Activated naive CD4-positive, alpha-beta T cell treated with anti-CD3 and anti-CD28 coated beads, Interleukin-2, amount 50 U/mL, for 24 hours (primary cell): ENCODE data around the gene GPR82.
A peak's percentile ranks its signal among the peaks of the same experiment; 100 is the strongest.
"Not testable (repeated sequence)": the region's sequence is repeated elsewhere in the genome, so short reads cannot be mapped to it uniquely, and the experiment has no call there.

Source experiments
- H3K27ac Mint-ChIP-seq: one replicate; pipeline ENCODE4 v1.8.0; 2021; ENCODE audit warnings: mild to moderate bottlenecking, mixed read lengths
- H3K27me3 Mint-ChIP-seq: one replicate; pipeline ENCODE4 v1.8.0; 2021; ENCODE audit warnings: mixed read lengths
- H3K36me3 Mint-ChIP-seq: one replicate; pipeline ENCODE4 v1.8.0; 2021; ENCODE audit warnings: mixed read lengths
- H3K4me1 Mint-ChIP-seq: one replicate; pipeline ENCODE4 v1.8.0; 2021; ENCODE audit warnings: mixed read lengths
- H3K4me3 Mint-ChIP-seq: one replicate; pipeline ENCODE4 v1.8.0; 2021; ENCODE audit warnings: mild to moderate bottlenecking, mixed read lengths
- H3K9me3 Mint-ChIP-seq: one replicate; pipeline ENCODE4 v1.8.0; 2021; ENCODE audit warnings: mixed read lengths

The GPR82 gene

DNA sequence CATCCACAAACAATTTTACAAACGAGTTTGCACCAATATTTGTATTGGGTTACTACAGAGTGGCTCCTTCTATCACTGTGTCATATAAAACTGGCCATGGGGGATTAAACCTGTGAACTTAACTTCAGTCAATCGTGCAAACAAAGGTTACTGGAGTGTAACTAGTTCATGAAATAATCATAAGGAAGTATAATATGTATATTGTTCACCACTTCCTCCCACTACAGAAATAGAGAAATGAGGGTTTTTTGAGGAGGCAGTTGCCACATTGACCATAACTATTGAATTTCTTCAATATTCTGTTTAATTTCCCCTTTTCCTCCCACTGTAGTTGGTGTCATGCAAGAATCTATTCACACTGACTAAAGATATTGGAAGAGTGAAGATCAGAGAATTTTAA, at the start of gene GPR82:
GPR82 (plus strand) TSS at position 356 of the 400 bp plus-strand sequence. CDS start 2,846 bp downstream, outside the sequence.
- no peaks in the 10 kb centered on the region for H3K27me3 Mint-ChIP-seq
- peaks cover 8% of the 10 kb centered on the region for H3K4me1 Mint-ChIP-seq
- peaks cover 13% of the 10 kb centered on the region for H3K36me3 Mint-ChIP-seq
- no peaks in the 10 kb centered on the region for H3K9me3 Mint-ChIP-seq
- no peak within 1 kb of the TSS for H3K27ac Mint-ChIP-seq
- no peak within 1 kb of the TSS for H3K4me3 Mint-ChIP-seq

DNA sequence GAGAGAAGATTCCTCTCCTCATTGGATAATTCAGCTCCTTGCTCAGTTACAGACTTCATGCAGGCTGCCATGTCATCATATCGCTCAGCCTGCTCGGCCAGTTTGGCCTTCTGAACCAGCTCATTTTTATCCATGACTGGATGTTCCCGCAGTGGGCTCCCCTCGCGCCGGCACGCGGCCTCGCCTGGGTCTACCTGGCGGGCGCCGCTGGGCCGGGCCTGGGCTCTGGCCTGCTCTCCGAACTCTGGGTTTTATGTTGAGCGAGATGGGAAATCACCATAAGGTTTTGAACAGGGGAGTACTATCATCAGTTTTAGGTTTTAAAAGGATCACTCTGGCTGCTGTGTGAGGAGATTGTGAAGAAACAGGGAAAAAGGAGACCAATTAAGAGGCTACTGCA, 47.6 kb upstream of the GPR82 start:
- H3K9me3 Mint-ChIP-seq, H3K27ac Mint-ChIP-seq, H3K4me3 Mint-ChIP-seq, H3K27me3 Mint-ChIP-seq, H3K4me1 Mint-ChIP-seq: not testable (repeated sequence)
- peaks cover 15% of the 10 kb centered on the region for H3K36me3 Mint-ChIP-seq

DNA sequence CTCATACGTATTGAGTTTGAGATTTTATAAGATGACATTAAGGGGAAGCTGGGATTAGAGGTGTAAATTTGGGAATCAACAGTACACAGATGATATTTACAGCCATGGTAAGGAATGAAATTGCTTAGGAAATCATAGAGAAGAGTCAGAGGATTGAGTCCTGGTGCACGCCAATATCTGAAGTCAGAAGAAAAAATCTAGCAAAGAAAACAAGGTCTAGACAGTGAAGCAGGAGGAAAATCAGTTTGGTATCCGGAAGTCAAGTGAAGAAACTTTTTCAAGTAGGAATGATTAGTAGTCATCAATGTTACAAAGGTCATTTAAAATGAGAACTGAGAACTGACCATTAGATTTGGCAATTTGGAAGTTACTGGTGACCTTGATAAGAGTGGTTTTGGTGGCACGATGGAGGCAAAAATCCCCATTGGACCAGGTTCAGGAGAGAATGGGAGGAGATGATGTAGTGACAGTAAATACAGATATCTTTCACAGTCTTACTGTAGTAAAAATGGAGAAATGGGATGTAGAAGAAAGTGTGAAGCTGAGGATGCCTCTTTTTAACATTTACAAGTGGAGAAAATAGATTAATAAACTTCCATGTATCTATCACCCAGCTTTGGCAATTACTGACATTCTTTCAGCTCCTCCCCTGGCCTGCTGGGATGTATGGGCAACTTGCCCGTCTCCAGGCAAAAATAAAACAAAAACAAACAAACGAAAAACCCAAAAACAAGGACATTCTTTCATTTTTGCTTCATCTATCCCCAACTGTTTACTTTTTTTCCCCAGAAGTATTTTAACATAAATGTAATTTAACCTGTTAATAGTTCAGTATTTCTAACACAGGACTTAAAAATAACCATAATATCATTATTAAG, 46.6 kb upstream of the GPR82 start:
- Mint-ChIP-seq H3K36me3 (peaks cover 16% of the 10 kb centered on the region), H3K27me3 (no peaks in the 10 kb centered on the region), H3K4me3 (no peak overlapping the region), H3K4me1 (no peaks in the 10 kb centered on the region), H3K9me3 (no peaks in the 10 kb centered on the region), H3K27ac (no peak overlapping the region)

GRCh38 chrX:41684138-41684537, 39.8 kb upstream of the GPR82 start:
- no peak overlapping the region for H3K4me3 Mint-ChIP-seq
- no peaks in the 10 kb centered on the region for H3K27me3 Mint-ChIP-seq
- H3K9me3 Mint-ChIP-seq = no peaks in the 10 kb centered on the region
- peaks cover 3% of the 10 kb centered on the region for H3K36me3 Mint-ChIP-seq
- H3K4me1 Mint-ChIP-seq = peaks cover 6% of the 10 kb centered on the region
- H3K27ac Mint-ChIP-seq = no peak overlapping the region

DNA sequence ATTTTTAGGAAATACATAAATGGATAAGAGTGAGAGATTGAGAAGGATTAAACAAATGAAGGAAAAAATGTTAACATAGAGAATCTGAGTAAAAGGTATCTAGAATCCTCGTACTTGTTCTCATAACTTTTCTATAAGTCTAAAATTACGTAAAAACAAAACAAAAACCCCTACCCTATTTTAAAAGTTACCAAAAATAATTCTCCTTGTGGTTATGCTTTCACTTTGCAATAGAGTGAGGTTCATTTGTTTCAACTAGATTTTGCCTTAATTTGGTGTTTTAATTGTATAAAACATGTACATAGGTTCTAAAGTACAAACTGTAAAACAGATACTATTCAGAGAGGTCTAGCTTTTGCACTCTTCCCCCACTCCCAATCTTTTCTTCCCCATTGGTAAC, 39.0 kb upstream of the GPR82 start:
- Mint-ChIP-seq H3K9me3 (no peaks in the 10 kb centered on the region), H3K4me3 (no peak overlapping the region), H3K27ac (no peak overlapping the region), H3K36me3 (peaks cover 3% of the 10 kb centered on the region), H3K27me3 (no peaks in the 10 kb centered on the region), H3K4me1 (peaks cover 6% of the 10 kb centered on the region)

DNA sequence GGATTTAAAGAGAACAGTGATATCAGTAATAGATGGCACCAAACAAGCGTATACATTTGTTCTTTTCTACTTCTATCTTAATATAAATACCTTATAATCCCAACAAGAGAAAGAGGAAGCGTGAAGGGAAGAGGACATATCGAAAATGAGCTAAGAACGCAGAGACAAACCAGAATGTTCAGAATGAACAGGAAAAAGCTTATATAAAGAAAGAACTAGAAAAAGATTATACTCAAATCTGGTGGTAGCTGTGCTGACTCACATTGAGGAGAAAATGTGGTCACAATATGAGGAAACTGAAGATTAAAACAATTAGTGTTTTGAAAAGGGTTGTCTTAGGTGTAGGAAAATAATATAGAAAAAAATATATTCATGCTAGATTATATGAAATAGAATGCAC, 37.2 kb upstream of the GPR82 start:
- Mint-ChIP-seq H3K4me3 (no peak overlapping the region), H3K27ac (no peak overlapping the region), H3K4me1 (peaks cover 6% of the 10 kb centered on the region), H3K9me3 (no peaks in the 10 kb centered on the region), H3K36me3 (no peaks in the 10 kb centered on the region), H3K27me3 (no peaks in the 10 kb centered on the region)

GRCh38 chrX:41688156-41688555, 35.8 kb upstream of the GPR82 start:
- Mint-ChIP-seq H3K36me3 (no peaks in the 10 kb centered on the region), H3K9me3 (no peaks in the 10 kb centered on the region), H3K4me3 (no peak overlapping the region), H3K27ac (no peak overlapping the region), H3K27me3 (no peaks in the 10 kb centered on the region), H3K4me1 (peaks cover 10% of the 10 kb centered on the region)

DNA sequence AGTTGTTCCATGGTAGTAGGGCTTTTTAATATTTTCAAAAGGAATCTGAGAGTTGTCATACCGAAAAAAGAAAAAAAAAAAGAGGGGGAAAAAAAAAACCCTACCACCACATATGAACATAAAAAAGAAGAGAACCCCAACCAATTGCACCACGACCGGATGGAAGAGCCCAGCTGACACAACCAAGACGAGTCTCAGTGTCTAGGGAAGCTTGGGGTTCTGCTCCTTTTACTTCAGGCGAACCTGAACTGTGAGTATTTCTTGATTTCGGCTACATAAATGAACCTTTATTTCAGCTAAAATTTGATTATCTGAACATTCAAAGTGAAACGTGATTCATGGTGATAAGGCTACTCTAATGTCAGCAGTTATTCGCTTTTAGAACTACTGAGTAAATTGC, 35.1 kb upstream of the GPR82 start, which contains the start of gene GPR34:
GPR34 (plus strand) TSS at position 139 of the 400 bp plus-strand sequence. CDS start 6,661 bp downstream, outside the sequence.
- Mint-ChIP-seq H3K4me1 (peaks cover 15% of the 10 kb centered on the region), H3K36me3 (no peaks in the 10 kb centered on the region), H3K4me3 (no peak within 1 kb of the TSS), H3K27me3 (no peaks in the 10 kb centered on the region), H3K9me3 (no peaks in the 10 kb centered on the region), H3K27ac (peak within 1 kb of the TSS; percentile 23)

GRCh38 chrX:41689711-41690110, 34.3 kb upstream of the GPR82 start:
- Mint-ChIP-seq H3K36me3 (no peaks in the 10 kb centered on the region), H3K4me3 (no peak overlapping the region), H3K27me3 (no peaks in the 10 kb centered on the region), H3K4me1 (peaks cover 19% of the 10 kb centered on the region), H3K9me3 (no peaks in the 10 kb centered on the region), H3K27ac (no peak overlapping the region)

DNA sequence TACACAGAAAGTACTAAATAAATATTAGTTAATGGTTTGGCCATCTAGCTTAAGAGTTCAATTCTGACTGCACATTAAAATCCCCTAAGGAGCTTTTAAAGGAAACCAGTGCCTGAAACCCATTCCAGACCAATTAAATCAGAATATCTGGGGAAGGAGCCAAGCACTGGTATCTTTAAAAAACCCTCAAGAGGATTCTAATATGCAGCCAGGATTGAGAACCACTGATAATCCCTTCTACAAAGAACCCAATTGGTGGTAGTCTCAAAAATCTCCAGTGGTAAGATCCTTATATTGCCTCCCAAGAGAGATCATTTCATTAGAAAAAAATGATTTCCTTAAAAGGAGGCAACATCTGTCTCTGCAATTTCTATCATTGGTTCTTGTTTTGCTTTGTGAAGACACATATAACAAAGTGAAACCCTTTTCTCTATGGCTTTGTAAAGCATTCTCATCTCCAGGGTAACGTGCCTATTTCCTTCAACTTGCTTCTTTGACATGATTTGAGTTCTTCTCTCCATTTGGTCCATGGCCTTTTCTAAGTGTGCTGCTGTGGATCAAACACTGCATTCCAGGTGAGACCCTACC, 31.7 kb upstream of the GPR82 start:
- Mint-ChIP-seq H3K27me3 (no peaks in the 10 kb centered on the region), H3K36me3 (peaks cover 10% of the 10 kb centered on the region), H3K4me3 (no peak overlapping the region), H3K4me1 (peaks cover 28% of the 10 kb centered on the region), H3K27ac (no peak overlapping the region), H3K9me3 (no peaks in the 10 kb centered on the region)

GRCh38 chrX:41693024-41693423, 31.0 kb upstream of the GPR82 start:
- Mint-ChIP-seq H3K27me3 (no peaks in the 10 kb centered on the region), H3K9me3 (no peaks in the 10 kb centered on the region), H3K36me3 (peaks cover 10% of the 10 kb centered on the region), H3K27ac (no peak overlapping the region), H3K4me1 (peaks cover 28% of the 10 kb centered on the region), H3K4me3 (no peak overlapping the region)

- no peaks in the 10 kb centered on the region for H3K9me3 Mint-ChIP-seq
- H3K4me3 Mint-ChIP-seq = no peak overlapping the region
- peaks cover 22% of the 10 kb centered on the region for H3K4me1 Mint-ChIP-seq
- no peak overlapping the region for H3K27ac Mint-ChIP-seq
- H3K27me3 Mint-ChIP-seq = no peaks in the 10 kb centered on the region
- peaks cover 10% of the 10 kb centered on the region for H3K36me3 Mint-ChIP-seq
Observed at GRCh38 chrX:41695426-41695825, 28.6 kb upstream of the GPR82 start.

DNA sequence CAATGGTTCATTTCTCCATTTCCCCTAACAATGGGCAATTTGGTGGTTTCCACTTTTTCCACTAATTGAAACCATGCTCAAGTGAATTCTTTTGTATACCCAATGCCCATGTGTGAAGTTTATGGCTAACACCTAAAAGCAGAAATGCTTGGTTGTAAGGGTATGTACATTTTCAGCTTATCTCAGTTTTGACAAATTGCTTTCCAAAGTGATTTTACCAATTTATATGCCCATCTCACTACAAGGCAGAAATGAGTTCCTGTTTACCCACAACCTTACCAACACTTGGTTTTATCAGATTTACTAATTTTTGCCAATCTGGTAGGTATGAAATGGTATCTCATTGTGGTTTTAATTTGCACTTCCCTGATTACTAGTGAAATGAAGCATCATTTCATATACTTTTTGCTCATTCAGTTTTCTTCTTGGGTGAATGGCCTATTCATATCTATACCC, 20.4 kb upstream of the GPR82 start:
- no peak overlapping the region for H3K27ac Mint-ChIP-seq
- H3K27me3 Mint-ChIP-seq = no peaks in the 10 kb centered on the region
- H3K9me3 Mint-ChIP-seq = no peaks in the 10 kb centered on the region
- H3K4me3 Mint-ChIP-seq = no peak overlapping the region
- H3K4me1 Mint-ChIP-seq = peaks cover 25% of the 10 kb centered on the region
- peaks cover 6% of the 10 kb centered on the region for H3K36me3 Mint-ChIP-seq

- peaks cover 31% of the 10 kb centered on the region for H3K4me1 Mint-ChIP-seq
- H3K27me3 Mint-ChIP-seq = no peaks in the 10 kb centered on the region
- no peak overlapping the region for H3K27ac Mint-ChIP-seq
- H3K4me3 Mint-ChIP-seq = no peak overlapping the region
- peaks cover 6% of the 10 kb centered on the region for H3K36me3 Mint-ChIP-seq
- H3K9me3 Mint-ChIP-seq = no peaks in the 10 kb centered on the region
Observed at GRCh38 chrX:41705042-41705441, 18.9 kb upstream of the GPR82 start.

- Mint-ChIP-seq H3K9me3 (no peaks in the 10 kb centered on the region), H3K4me3 (no peak overlapping the region), H3K4me1 (peaks cover 34% of the 10 kb centered on the region), H3K27ac (peak overlapping the region; percentile 72), H3K27me3 (no peaks in the 10 kb centered on the region), H3K36me3 (peaks cover 6% of the 10 kb centered on the region)
Observed at GRCh38 chrX:41705680-41706374, 18.2 kb upstream of the GPR82 start.

DNA sequence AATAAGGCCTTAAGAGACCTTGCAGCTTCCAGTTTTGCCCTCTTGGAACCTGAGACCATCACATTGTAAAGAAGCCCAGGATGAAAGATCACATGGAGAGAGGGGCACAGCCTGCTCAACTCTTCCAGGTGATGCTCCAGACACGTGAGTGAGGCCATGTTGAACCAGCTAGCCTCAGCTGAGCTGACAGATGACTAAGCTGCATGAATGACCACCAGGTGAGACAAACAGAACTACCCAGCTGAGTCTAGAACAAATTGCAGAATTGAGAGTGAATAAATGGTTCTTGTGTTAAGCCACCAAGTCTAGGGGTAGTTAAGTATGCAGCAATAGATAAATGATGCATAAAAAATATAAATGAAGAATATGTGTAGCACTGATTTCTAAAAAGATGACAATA, 16.8 kb upstream of the GPR82 start:
- Mint-ChIP-seq H3K36me3 (peaks cover 6% of the 10 kb centered on the region), H3K4me3 (no peak overlapping the region), H3K4me1 (peaks cover 34% of the 10 kb centered on the region)

More for the DNA sequence above, 16.8 kb upstream of the GPR82 start:
- no peak overlapping the region for H3K27ac Mint-ChIP-seq
- no peaks in the 10 kb centered on the region for H3K9me3 Mint-ChIP-seq
- H3K27me3 Mint-ChIP-seq = no peaks in the 10 kb centered on the region
